ENCODE data around the gene RAB3GAP1.

DNA sequence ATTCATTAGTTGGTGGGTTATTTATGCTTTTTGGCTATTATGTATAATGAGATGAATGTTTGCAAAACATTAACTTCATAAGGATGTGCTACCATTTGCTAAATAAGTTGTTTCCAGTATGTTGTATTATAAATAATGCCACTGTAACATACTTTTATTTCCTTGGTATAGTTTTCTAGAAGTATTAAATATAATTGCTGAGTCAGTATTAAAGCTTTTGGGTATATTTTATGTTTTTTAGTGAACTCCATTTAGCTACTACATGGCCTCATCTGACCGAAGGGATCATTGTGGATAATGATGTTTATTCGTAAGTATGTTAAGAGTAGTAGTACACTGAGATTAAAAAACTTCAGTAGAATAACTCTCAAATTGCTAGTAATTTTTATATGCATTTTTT, 73.8 kb downstream of the RAB3GAP1 start:
- TF ChIP-seq CTCF (conservative IDR thresholded peaks at IDR 0.05; ENCODE audit: low read depth, low read length) (no peak), EZH2 (IDR thresholded peaks at IDR 0.05; ENCODE audit: low read length, unreplicated experiment) (no peak), EZH2phosphoT487 (IDR thresholded peaks at IDR 0.05; ENCODE audit: borderline replicate concordance, low read length) (no peak)
